Measurements from ENCODE around the gene DCPS.
"Not testable (repeated sequence)": the region's sequence is repeated elsewhere in the genome, so short reads cannot be mapped to it uniquely, and the experiment has no call there.

The DCPS gene

GRCh38 chr11:126345759-126346585, 42.1 kb downstream of the DCPS start:
- DNase-seq = peak; percentile 36

- no peak for DNase-seq
These were observed 42.7 kb downstream of the DCPS start for GRCh38 chr11:126346586-126346940.

GRCh38 chr11:126346946-126347345, 43.1 kb downstream of the DCPS start:
- DNase-seq = not testable (repeated sequence)

GRCh38 chr11:126347751-126348668, 44.1 kb downstream of the DCPS start:
- peak; percentile 41 for DNase-seq

GRCh38 chr11:126348806-126349582, 45.1 kb downstream of the DCPS start:
- no peak for DNase-seq

GRCh38 chr11:126350836-126351235, 47.0 kb downstream of the DCPS start:
- DNase-seq = no peak

- DNase-seq = no peak
These were observed 48.3 kb downstream of the DCPS start for GRCh38 chr11:126352163-126352562.

- peak; percentile 27 for DNase-seq
These were observed 49.3 kb downstream of the DCPS start for GRCh38 chr11:126352934-126353801.

GRCh38 chr11:126354631-126355323, 50.9 kb downstream of the DCPS start:
- no peak for DNase-seq

- peak; percentile 94 for DNase-seq
These were observed 51.6 kb downstream of the DCPS start, which contains the start of gene ST3GAL4 for GRCh38 chr11:126355324-126355925. ST3GAL4 (plus strand) TSS chr11:126355686; CDS start chr11:126406156, 50,470 bp downstream.

GRCh38 chr11:126355926-126356897, 52.4 kb downstream of the DCPS start:
- peak; percentile 67 for DNase-seq

GRCh38 chr11:126357055-126357962, 53.4 kb downstream of the DCPS start:
- peak; percentile 43 for DNase-seq

- peak; percentile 45 for DNase-seq
These were observed 54.3 kb downstream of the DCPS start for GRCh38 chr11:126357969-126358762.

GRCh38 chr11:126358763-126359160, 54.9 kb downstream of the DCPS start:
- no peak for DNase-seq

GRCh38 chr11:126359431-126360048, 55.7 kb downstream of the DCPS start:
- peak; percentile 85 for DNase-seq

GRCh38 chr11:126360049-126360446, 56.2 kb downstream of the DCPS start:
- no peak for DNase-seq

GRCh38 chr11:126361400-126361799, 57.5 kb downstream of the DCPS start:
- no peak for DNase-seq

Data from right forelimb (tissue), 1 donor.